GM18519 (cell line): ENCODE measurements around the gene TMX1.
A peak's percentile ranks its signal among the peaks of the same experiment; 100 is the strongest.

Experiments
- ATAC-seq: cut with Tn5 transposase; IDR thresholded peaks from one replicate; pipeline ENCODE4 v1.9.1; 2021; ENCODE audit warnings: mild to moderate bottlenecking, moderate library complexity; ENCODE audit not compliant: unreplicated experiment, low FRiP score

TMX1 gene

GRCh38 chr14:51240804-51241380, 845 bp downstream of the TMX1 start:
- no peak for ATAC-seq

DNA sequence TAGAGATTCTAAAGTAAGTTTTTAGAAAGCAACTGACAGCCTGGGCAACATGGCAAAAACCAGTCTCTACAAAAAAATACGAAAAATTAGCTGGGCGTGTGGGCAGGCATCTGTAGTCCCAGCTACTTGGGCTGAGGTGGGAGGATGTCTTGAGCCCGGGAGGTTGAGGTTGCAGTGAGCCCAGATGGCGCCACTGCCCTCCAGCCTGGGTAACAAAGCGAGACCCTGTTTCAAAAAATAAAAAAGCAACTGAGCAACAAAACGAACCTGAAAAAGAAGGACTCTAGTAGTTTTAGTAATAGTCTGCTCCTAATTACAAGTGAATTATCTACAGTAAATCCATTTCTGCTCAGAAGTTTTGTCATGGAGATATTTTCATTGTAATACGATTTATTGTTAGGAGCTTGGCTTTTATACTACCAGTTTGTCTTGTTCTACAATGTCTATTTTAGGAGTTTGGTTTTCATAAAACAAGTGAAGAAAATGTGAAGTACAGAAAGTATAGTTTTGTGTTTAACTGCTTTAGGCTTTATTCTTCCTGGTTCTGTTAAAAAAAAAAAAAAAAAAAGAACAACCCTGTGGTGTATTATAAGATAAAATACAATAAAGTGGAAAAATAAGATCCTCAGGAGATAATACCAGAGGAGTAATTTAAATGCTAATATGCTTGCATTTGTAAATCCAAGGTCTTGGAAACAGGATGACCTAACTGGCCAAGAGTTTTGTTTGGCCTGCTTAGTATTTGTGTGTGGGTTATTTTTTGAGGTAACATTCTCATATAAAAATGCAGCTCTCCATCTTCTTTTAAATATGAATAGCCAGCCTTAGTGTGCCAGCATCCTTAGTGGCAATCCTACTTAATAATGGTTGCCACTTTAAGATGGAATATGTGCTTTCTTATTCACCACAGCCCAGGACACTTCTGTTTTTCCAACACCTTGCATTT, 2.8 kb downstream of the TMX1 start:
- no peak for ATAC-seq

DNA sequence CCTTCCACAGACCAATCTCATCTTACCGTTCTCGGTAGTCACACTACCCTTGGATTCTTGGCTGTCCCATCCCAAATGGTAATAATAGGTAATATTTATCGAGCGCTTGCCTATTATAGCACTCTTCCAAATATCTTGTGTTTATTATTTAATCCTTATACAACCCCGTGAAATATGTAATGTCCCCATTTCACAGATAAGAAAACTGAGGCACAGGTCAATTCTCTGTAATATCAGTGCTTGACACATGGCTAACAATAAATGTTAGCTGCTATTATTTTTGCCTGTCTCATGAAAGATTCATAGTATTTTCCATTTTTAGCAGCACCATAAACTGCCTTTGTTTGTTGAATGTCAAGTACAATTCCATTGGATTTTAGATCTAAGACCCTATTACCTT, 4.5 kb downstream of the TMX1 start:
- no peak for ATAC-seq

DNA sequence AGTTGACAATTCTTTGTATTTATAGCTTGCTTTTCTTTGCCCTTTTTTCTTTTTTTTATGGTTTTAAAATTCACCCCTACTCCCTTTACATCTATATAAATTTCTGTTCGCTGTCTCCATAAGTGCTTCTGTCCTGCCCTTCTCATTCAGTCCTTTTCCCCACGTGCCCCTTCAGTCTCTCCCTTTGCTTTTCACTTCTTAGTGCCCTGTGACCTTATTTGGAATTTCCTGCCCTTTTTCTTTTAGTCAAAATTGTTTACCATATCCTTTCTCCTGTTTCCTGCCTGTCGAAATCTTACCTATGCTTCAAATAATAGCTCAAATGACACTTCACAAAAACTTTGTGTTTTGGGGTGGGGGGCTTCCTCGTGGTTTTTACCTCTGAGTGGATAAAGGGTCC, 6.0 kb downstream of the TMX1 start:
- no peak for ATAC-seq

- ATAC-seq = peak; percentile 63
Observed at GRCh38 chr14:51248016-51248987, 8.3 kb downstream of the TMX1 start.

- ATAC-seq = no peak
Observed at GRCh38 chr14:51251486-51251885, 11.4 kb downstream of the TMX1 start.

- ATAC-seq = no peak
Observed at GRCh38 chr14:51253880-51254279, 13.8 kb downstream of the TMX1 start.

GRCh38 chr14:51258280-51258679, 18.2 kb downstream of the TMX1 start:
- ATAC-seq = no peak

GRCh38 chr14:51258788-51259187, 18.7 kb downstream of the TMX1 start:
- ATAC-seq = no peak

GRCh38 chr14:51260225-51260624, 20.2 kb downstream of the TMX1 start:
- no peak for ATAC-seq

GRCh38 chr14:51261151-51261550, 21.1 kb downstream of the TMX1 start:
- no peak for ATAC-seq

DNA sequence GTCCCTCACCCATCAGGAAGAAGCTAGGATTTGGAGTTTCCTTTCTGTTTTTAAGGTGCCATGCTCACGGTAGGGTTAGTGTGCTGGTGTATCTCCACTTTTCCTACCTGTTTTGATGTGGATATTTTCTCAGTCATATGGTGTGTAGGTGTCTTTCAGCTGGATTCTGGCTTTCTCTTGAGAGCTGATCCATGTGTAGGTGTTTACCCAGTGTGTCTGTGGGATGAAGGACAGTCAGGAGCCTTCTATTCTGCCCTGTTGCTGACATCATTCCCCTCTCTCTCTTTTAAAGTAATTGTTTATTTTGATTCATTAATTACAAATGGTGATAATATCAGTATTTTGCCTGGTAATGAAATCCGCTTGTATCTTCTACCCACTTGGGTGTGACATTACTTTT, 22.8 kb downstream of the TMX1 start:
- ATAC-seq = no peak

GRCh38 chr14:51269634-51270033, 29.6 kb downstream of the TMX1 start:
- ATAC-seq = no peak

GRCh38 chr14:51276605-51277004, 36.6 kb downstream of the TMX1 start:
- no peak for ATAC-seq

DNA sequence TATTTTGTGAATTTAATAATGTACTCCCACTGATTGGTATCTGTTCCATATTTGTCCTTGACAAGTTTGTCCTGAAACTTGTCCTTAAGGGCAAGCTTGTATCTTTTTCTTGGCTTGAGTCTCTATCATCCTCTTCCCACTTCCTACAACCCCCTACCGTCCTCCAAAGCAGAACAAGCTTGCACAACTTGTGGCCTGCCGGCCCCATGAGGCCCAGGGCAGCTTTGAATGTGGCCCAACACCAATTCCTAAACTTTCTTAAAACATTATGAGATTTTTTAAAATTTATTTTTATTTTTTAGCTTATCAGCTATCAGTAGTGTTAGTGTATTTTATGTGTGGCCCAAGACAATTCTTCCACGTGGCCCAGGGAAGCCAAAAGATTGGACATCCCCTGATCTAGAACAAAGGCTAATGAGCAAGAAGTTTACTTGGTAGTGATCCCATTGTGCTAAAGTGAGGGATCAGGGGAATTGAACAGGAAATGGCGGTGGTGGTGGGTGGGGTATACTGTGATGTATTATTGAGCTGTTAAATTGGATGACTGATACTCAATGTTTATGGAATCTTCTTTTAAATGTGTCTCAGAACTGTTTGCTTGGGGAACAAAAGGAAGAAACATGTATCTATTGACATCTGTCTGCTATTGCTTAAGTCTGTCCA, 37.8 kb downstream of the TMX1 start:
- no peak for ATAC-seq

DNA sequence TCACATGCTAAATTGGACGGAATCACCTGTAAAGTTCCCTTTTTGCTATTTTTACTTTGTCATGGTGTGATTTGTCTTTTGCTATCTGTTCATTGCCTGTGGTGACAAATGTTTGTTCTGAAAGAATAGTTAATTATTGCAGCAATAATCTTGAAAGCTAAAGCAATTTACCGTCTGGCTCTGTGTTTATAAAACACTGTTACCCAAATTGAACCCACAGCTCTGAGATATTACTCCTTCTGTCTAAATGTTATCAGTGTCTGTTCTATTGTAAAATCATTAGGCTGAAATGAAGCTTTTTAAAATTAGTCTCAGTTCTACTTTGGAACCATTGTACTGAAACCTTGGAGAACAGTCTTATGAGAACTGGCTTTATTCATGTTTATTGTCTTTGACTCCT, 42.5 kb downstream of the TMX1 start:
- no peak for ATAC-seq

GRCh38 chr14:51283402-51284085, 43.5 kb downstream of the TMX1 start:
- ATAC-seq = no peak

GRCh38 chr14:51284241-51284640, 44.2 kb downstream of the TMX1 start:
- no peak for ATAC-seq

- no peak for ATAC-seq
Observed at GRCh38 chr14:51285120-51285519, 45.1 kb downstream of the TMX1 start.

- ATAC-seq = no peak
Observed at GRCh38 chr14:51289169-51289568, 49.1 kb downstream of the TMX1 start.
